Measurements from ENCODE around the gene KCNK1. TPM values are rescaled to one million over a fixed set of nuclear protein-coding genes. Genes with fewer than 3 reads are reported as not detected.

KCNK1 gene
- total RNA-seq, 2 donors from 2014 or later: 42.3 to 54.2 TPM

DNA sequence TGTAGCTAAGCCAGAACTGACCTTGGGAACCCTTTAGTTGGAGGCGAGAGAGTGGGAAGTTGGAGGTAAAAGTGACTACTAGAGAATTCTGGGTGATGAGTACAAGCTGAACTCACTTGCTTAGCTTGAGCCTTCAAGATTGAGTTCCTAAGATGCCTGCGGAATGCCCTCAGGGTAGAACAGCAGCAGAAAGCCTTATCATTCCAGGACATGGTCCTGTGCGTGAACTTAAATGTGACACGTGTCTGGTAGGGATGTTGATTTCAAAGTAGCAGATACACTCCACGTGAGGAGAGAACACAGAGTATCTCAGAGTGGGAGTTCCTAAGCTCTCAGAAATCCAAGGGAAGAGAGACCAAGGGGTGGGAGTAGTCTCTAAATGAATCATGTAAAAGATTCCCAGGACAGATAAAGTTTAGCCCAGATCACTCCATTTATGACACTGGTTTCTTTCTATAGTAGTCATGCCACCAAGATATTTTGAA lies 60.1 kb downstream of the KCNK1 start:
- peaks cover 9% of the 10 kb centered on the region for H3K36me3 ChIP-seq
- H3K4me3 ChIP-seq: no peak overlapping the region
- no peaks in the 10 kb centered on the region for H3K27me3 ChIP-seq
- no peaks in the 10 kb centered on the region for H3K9me3 ChIP-seq
- TF ChIP-seq, protein P1, sequence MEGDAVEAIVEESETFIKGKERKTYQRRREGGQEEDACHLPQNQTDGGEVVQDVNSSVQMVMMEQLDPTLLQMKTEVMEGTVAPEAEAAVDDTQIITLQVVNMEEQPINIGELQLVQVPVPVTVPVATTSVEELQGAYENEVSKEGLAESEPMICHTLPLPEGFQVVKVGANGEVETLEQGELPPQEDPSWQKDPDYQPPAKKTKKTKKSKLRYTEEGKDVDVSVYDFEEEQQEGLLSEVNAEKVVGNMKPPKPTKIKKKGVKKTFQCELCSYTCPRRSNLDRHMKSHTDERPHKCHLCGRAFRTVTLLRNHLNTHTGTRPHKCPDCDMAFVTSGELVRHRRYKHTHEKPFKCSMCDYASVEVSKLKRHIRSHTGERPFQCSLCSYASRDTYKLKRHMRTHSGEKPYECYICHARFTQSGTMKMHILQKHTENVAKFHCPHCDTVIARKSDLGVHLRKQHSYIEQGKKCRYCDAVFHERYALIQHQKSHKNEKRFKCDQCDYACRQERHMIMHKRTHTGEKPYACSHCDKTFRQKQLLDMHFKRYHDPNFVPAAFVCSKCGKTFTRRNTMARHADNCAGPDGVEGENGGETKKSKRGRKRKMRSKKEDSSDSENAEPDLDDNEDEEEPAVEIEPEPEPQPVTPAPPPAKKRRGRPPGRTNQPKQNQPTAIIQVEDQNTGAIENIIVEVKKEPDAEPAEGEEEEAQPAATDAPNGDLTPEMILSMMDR (IDR thresholded peaks at IDR 0.05): no peak
- peaks cover 0 to 13% of the 10 kb centered on the region in 2 donors for H3K4me1 ChIP-seq
- DNase-seq (ENCODE audit: low spot score): no peak
- peak overlapping the region; percentile 71 to 93 for H3K27ac ChIP-seq

DNA sequence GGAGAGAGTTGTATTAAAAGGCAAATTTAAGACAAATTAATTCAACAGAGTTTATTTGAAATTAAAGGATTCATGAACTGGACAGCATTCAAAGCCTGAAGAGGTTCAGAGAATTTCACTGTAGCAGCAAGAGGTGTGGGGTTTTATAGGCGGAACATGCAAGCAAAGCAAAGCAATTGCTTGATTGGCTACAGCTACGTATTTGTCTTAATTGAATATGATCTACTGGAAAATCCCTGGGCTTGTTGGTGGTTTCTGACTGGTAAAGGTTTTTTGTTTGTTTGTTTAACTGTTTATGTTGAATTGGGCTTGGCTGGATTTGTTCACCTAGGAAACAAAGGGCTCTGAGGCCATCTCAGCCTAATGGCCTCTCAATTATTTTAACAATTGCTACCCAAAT lies 61.5 kb downstream of the KCNK1 start:
- Histone ChIP-seq H3K27me3 (no peaks in the 10 kb centered on the region), H3K36me3 (peaks cover 9% of the 10 kb centered on the region), H3K4me1 (peaks cover 0 to 13% of the 10 kb centered on the region in 2 donors), H3K9me3 (no peaks in the 10 kb centered on the region), H3K27ac (peak overlapping the region; percentile 71 to 93), H3K4me3 (no peak overlapping the region)
- TF ChIP-seq, protein P1 (IDR thresholded peaks at IDR 0.05): no peak
- no peak for DNase-seq (ENCODE audit: low spot score)

DNA sequence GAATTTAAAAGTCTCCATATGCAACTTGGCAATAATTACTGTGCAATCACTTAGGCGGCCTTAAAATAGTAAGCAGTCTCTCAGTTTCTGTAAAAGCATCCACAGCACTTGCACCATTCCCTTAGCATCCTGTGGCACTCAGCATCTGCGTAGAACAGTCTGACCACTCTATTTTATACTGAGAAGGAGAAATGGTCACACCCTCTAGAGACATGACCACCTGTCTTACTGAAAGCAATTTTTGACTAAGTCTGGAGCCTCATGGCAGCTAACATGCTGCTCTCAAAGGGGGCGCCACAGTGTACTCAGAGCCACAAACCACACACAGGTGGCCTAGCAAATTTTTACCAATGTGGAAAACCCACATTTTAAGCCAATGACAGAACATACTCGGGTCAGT lies 62.0 kb downstream of the KCNK1 start:
- no peaks in the 10 kb centered on the region for H3K9me3 ChIP-seq
- no peak for DNase-seq (ENCODE audit: low spot score)
- TF ChIP-seq, protein P1 (IDR thresholded peaks at IDR 0.05): no peak
- no peak overlapping the region for H3K4me3 ChIP-seq
- peak overlapping the region; percentile 71 to 93 for H3K27ac ChIP-seq
- H3K27me3 ChIP-seq: no peaks in the 10 kb centered on the region
- peaks cover 9% of the 10 kb centered on the region for H3K36me3 ChIP-seq
- H3K4me1 ChIP-seq: peaks cover 0 to 13% of the 10 kb centered on the region in 2 donors

DNA sequence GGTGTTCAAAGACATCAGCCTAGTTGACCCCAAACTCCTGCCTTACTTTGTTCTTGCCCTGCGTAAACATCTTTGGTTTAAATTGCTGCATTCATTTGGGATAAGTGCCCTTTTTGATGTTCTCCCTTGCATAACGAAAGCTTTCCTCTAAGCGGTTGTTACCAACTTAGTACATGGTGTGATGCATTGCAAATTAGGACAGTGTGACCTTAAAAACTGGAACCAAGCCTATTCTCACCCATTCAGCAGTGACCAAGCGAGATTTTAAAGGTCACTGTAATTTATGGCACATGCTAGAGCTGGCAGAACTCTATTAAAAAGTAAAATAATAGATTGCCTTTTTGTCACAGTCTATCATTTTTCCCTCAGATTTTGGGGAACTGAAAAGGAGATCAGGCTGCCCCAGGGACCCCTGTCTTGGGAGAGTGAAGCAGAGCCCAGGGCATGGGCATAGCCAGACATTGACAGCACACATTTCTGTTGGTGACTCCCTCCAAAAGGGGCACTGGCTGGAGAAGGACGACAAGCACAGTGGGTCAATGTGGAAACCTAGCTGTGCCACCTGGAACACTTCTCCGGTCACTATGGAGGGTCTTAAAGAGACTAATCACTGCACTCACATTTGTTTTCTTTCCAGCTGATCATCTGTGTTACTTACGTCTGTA lies 63.9 kb downstream of the KCNK1 start:
- no peaks in the 10 kb centered on the region for H3K27me3 ChIP-seq
- no peaks in the 10 kb centered on the region for H3K9me3 ChIP-seq
- peaks cover 0 to 13% of the 10 kb centered on the region in 2 donors for H3K4me1 ChIP-seq
- no peaks in the 10 kb centered on the region for H3K36me3 ChIP-seq
- no peak for DNase-seq (ENCODE audit: low spot score)
- TF ChIP-seq, protein P1 (IDR thresholded peaks at IDR 0.05): no peak
- H3K4me3 ChIP-seq: no peak overlapping the region
- H3K27ac ChIP-seq: peak overlapping the region; percentile 80 to 93

DNA sequence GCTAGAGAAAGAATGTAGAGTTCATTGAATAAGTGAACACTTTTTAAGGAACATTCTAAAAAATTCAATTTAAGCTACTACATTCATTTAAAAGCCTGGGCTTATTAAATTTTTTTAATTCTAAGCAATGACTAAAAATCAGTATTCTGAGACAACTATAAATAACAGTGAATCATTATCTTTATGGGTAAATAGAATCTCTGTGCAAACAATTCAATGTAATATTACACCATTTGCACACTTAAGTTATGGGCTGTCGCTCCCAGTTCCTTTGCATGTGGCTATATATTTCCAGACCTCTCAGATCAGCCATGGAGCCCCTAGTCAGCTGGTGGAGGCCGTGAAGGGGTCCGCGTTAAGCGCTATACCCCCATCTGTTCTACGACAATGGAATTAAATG lies 65.1 kb downstream of the KCNK1 start:
- no peak overlapping the region for H3K4me3 ChIP-seq
- H3K27ac ChIP-seq: peak overlapping the region; percentile 80 to 93
- no peaks in the 10 kb centered on the region for H3K36me3 ChIP-seq
- H3K27me3 ChIP-seq: no peaks in the 10 kb centered on the region
- no peaks in the 10 kb centered on the region for H3K9me3 ChIP-seq
- TF ChIP-seq, protein P1 (IDR thresholded peaks at IDR 0.05): no peak
- DNase-seq (ENCODE audit: low spot score): no peak
- H3K4me1 ChIP-seq: peaks cover 0 to 3% of the 10 kb centered on the region in 2 donors
